GM23338 (cell line): Measurements from ENCODE around the gene ALDH5A1. TPM values are rescaled to one million over a fixed set of nuclear protein-coding genes. Genes with fewer than 3 reads are reported as not detected.

ENCODE experiments used
- ATAC-seq: fragments of 200-7000 bp; cut with Tn5 transposase; 3 replicates; pipeline ENCODE4 v1.9.1; 2020
- DNase-seq: peaks from one replicate; pipeline ENCODE4 v3.0.0-alpha.2; 2015; ENCODE audit warnings: low spot score
- H2AFZ ChIP-seq: fragments of 200-600 bp; sonication (generic); 2 replicates; pipeline ENCODE4 v1.8.0; 2016; ENCODE audit warnings: antibody characterized with exemption, mild to moderate bottlenecking, moderate library complexity
- H3F3A ChIP-seq: fragments of 200-600 bp; sonication (generic); replicated peaks from 2 replicates; pipeline ENCODE4 v1.8.0; 2017; ENCODE audit warnings: antibody characterized with exemption, mixed run types, low read depth
- H3K27ac ChIP-seq: fragments of 200-600 bp; sonication (generic); 2 replicates; pipeline ENCODE4 v1.6.1; 2016; ENCODE audit warnings: low read depth
- H3K27me3 ChIP-seq: fragments of 200-600 bp; sonication (generic); 2 replicates; pipeline ENCODE4 v1.8.0; 2016; ENCODE audit warnings: mild to moderate bottlenecking, mixed run types, moderate library complexity; ENCODE audit not compliant: insufficient read depth
- H3K36me3 ChIP-seq: fragments of 200-600 bp; sonication (generic); 2 replicates; pipeline ENCODE4 v1.8.0; 2016; ENCODE audit warnings: mild to moderate bottlenecking; ENCODE audit not compliant: insufficient read depth
- H3K4me1 ChIP-seq: fragments of 200-600 bp; sonication (generic); 2 replicates; pipeline ENCODE4 v1.8.0; 2016; ENCODE audit warnings: mild to moderate bottlenecking, moderate library complexity; ENCODE audit not compliant: insufficient read depth
- H3K4me2 ChIP-seq: fragments of 200-600 bp; sonication (generic); 2 replicates; pipeline ENCODE4 v1.7.1; 2017; ENCODE audit warnings: mixed run types
- H3K4me3 ChIP-seq: fragments of 200-600 bp; sonication (generic); 2 replicates; pipeline ENCODE4 v1.6.1; 2016; ENCODE audit warnings: mixed run types
- H3K79me2 ChIP-seq: fragments of 200-600 bp; sonication (generic); replicated peaks from 2 replicates; pipeline ENCODE4 v1.8.0; 2017; ENCODE audit warnings: mild to moderate bottlenecking; ENCODE audit not compliant: insufficient read depth
- H3K9me2 ChIP-seq: fragments of 200-600 bp; sonication (generic); 2 replicates; pipeline ENCODE4 v1.8.0; 2017; ENCODE audit not compliant: insufficient read depth
- H4K20me1 ChIP-seq: fragments of 200-600 bp; sonication (generic); replicated peaks from 2 replicates; pipeline ENCODE4 v1.8.0; 2017; ENCODE audit warnings: mild to moderate bottlenecking; ENCODE audit not compliant: insufficient read depth
- H3K27ac Mint-ChIP-seq: 2 replicates; pipeline ENCODE4 v1.8.0; 2020; ENCODE audit warnings: inconsistent platforms, mild to moderate bottlenecking, moderate library complexity, mixed read lengths
- H3K27me3 Mint-ChIP-seq: 3 replicates; pipeline ENCODE4 v1.8.0; 2022; ENCODE audit warnings: low read depth, mild to moderate bottlenecking, moderate library complexity, mixed read lengths, inconsistent platforms; ENCODE audit not compliant: insufficient read depth, poor library complexity
- H3K36me3 Mint-ChIP-seq: 3 replicates; pipeline ENCODE4 v1.8.0; 2021; ENCODE audit warnings: low read depth, mild to moderate bottlenecking, inconsistent platforms, moderate library complexity, mixed read lengths
- H3K4me1 Mint-ChIP-seq: 3 replicates; pipeline ENCODE4 v1.8.0; 2020; ENCODE audit warnings: mild to moderate bottlenecking, inconsistent platforms, mixed read lengths
- H3K4me3 Mint-ChIP-seq: 3 replicates; pipeline ENCODE4 v1.8.0; 2021; ENCODE audit warnings: moderate library complexity, mild to moderate bottlenecking, inconsistent platforms, mixed read lengths
- H3K9me3 Mint-ChIP-seq: 3 replicates; pipeline ENCODE4 v1.8.0; 2020; ENCODE audit warnings: moderate library complexity, mild to moderate bottlenecking, inconsistent platforms, mixed read lengths
- ETS1 ChIP-seq: IDR thresholded peaks from 2 replicates; pipeline ENCODE4 v1.6.1; 2016; ENCODE audit warnings: antibody characterized with exemption
- EZH2phosphoT487 ChIP-seq: fragments of 200-600 bp; sonication (generic); IDR thresholded peaks from one replicate; pipeline ENCODE4 v1.8.1; 2018; ENCODE audit warnings: antibody characterized with exemption; ENCODE audit not compliant: unreplicated experiment
- ZNF114 ChIP-seq: fragments of 250-450 bp; sonication (Bioruptor Pico); IDR thresholded peaks from 2 replicates; pipeline ENCODE4 v1.5.0; 2020; ENCODE audit warnings: mild to moderate bottlenecking, moderate library complexity
- ZNF331 ChIP-seq: fragments of 250-450 bp; sonication (Bioruptor Pico); IDR thresholded peaks from 2 replicates; pipeline ENCODE4 v1.5.0; 2020; ENCODE audit warnings: low read depth, mild to moderate bottlenecking, moderate library complexity
- ZNF462 ChIP-seq: fragments of 250-450 bp; sonication (Bioruptor Pico); IDR thresholded peaks from 2 replicates; pipeline ENCODE4 v1.5.0; 2020; ENCODE audit warnings: mild to moderate bottlenecking, moderate library complexity
- polyA plus RNA-seq: library from polyadenylated mRNA; unstranded; fragments of >200 nt; fragmentation: Nextera tagmentation; extraction: Ambion mirVana; gene quantifications from 2 replicates; pipeline ENCODE4 v1.2.1, GENCODE V29; 2016
- total RNA-seq: library from RNA; depleted of rRNA; stranded (reverse); fragments of >200 nt; shearing (Covaris generic); gene quantifications from 2 replicates; pipeline ENCODE4 v1.2.3, GENCODE V29; 2014

Gene ALDH5A1
- total and polyA plus RNA-seq, 2 experiments from 2014 or later = 3.1 to 5.2 TPM

DNA sequence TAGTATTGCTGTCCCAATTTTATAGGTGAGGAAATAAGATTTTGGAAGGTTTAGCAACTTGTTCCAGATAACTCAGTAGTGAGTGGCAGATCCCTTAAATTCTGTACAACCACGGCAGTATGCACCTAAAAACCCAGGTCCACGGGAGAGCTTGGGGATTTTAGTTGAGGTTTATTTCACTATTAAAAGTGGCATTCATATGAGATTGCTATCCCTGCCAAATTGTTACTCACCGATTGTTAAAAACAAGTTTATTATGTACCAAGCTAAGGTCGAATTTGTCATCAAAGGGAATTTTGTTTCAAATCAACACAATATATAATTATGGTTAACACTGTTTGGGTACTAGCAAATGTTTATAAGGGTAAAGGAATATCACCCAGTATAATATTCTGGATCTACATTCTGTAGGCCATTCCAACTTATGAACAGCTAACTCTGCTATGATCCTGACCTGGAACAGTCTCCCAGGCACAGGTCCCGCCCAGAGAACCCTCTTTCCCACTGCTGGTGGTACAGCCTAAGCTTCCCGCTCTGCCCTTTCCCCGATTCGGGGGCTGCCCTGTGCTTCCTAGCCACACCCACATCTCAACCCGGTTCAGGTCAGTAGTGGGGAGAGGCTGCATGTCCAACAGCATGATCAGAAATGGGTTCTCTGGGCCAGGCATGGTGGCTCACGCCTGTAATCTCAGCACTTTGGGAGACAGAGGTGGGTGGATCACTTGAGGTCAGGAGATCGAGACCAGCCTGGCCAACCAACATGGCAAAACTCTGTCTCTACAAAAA is 30.3 kb upstream of the ALDH5A1 start (continued):
- no peak for TF ChIP-seq EZH2phosphoT487
- TF ChIP-seq ZNF331 = no peak
- TF ChIP-seq ETS1 = no peak
- TF ChIP-seq ZNF462 (CRISPR knock-in tag) = no peak

GRCh38 chr6:24469811-24470210 is 25.0 kb upstream of the ALDH5A1 start:
- no peak for TF ChIP-seq ZNF114
- Mint-ChIP-seq H3K9me3 (no peaks in the 10 kb centered on the region), H3K36me3 (0 out of 3 replicates have a peak, but pooled peaks cover 3% of the 10 kb centered on the region), H3K4me3 (no peak overlapping the region), H3K4me1 (no peaks in the 10 kb centered on the region), H3K27ac (no peak overlapping the region), H3K27me3 (peaks cover 2% of the 10 kb centered on the region)
- Histone ChIP-seq H3K79me2 (no peaks in the 10 kb centered on the region), H3K4me3 (no peak overlapping the region), H3K9me2 (no peaks in the 10 kb centered on the region; the same call in 1 of the 2 replicates), H3K27ac (no peak overlapping the region), H2AFZ (no peak overlapping the region), H3F3A (no peaks in the 10 kb centered on the region), H3K4me2 (no peak overlapping the region), H4K20me1 (no peaks in the 10 kb centered on the region), H3K36me3 (no peaks in the 10 kb centered on the region), H3K4me1 (no peaks in the 10 kb centered on the region), H3K27me3 (no peaks in the 10 kb centered on the region)
- no peak for ATAC-seq
- DNase-seq = no peak
